ENCODE results near the gene RIPPLY3.

RIPPLY3 gene

GRCh38 chr21:36964827-36965719 is 41.4 kb upstream of the RIPPLY3 start:
- Histone ChIP-seq H3K18ac (ENCODE audit: low read length) (no peak overlapping the region), H4K8ac (ENCODE audit: low read depth, low read length) (no peak overlapping the region), H2BK15ac (replicated peaks; ENCODE audit: low read depth) (no peak overlapping the region), H3K79me1 (ENCODE audit: low read length) (no peaks in the 10 kb centered on the region), H3K4ac (ENCODE audit: low read depth, low read length) (no peak overlapping the region), H3K4me2 (ENCODE audit: low read length) (no peak overlapping the region), H3K36me3 (ENCODE audit: control insufficient read depth, insufficient read depth, low read length) (no peaks in the 10 kb centered on the region), H3K79me2 (ENCODE audit: control insufficient read depth, insufficient read depth, low read length) (no peaks in the 10 kb centered on the region), H4K5ac (ENCODE audit: low read length) (no peak overlapping the region), H3K56ac (ENCODE audit: low read length) (peak overlapping the region; percentile 57), H3K23ac (ENCODE audit: low read length) (no peak overlapping the region), H3K9ac (ENCODE audit: low read length) (peak overlapping the region; percentile 12), H3K27ac (ENCODE audit: low read depth, low read length) (no peak overlapping the region), H2BK120ac (ENCODE audit: low read depth, low read length) (peak overlapping the region; percentile 35), H2BK5ac (ENCODE audit: low read length) (no peak overlapping the region), H3K27me3 (ENCODE audit: insufficient read depth, low read length, poor library complexity) (no peaks in the 10 kb centered on the region), H2AK5ac (ENCODE audit: low read length) (no peak overlapping the region), H3K4me1 (ENCODE audit: control insufficient read depth, low read depth, low read length) (peaks cover 7% of the 10 kb centered on the region), H3K4me3 (ENCODE audit: low read length) (no peak overlapping the region)
- WGBS (ENCODE audit: extremely low coverage, insufficient coverage, low lambda C conversion rate), result no CpG with 5 or more reads among the region's 8 CpGs
- DNase-seq, result peak; percentile 55

DNA sequence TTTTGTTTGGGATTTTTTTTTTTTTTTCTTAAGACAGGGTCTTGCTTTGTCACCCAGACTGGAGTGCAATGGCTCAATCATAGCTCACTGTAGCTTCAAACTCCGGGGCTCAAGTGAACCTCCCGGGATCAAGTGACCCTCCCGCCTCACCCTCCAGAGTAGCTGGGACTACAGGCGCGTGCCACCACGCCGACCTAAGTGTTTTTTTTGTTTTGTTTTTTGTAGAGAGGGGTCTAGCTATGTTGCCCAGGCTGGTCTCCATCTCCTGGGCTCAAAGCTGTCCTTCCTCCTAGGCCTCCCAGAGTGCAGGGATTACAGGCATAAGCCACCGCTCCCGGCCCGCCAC is 40.8 kb upstream of the RIPPLY3 start:
- no peak overlapping the region for H3K4ac ChIP-seq (ENCODE audit: low read depth, low read length)
- H3K56ac ChIP-seq (ENCODE audit: low read length), result peak overlapping the region; percentile 94
- no peak overlapping the region for H2BK5ac ChIP-seq (ENCODE audit: low read length)
- H2BK15ac ChIP-seq (replicated peaks; ENCODE audit: low read depth), result no peak overlapping the region
- H4K5ac ChIP-seq (ENCODE audit: low read length), result no peak overlapping the region
- peak overlapping the region; percentile 66 for H3K9ac ChIP-seq (ENCODE audit: low read length)
- H3K4me3 ChIP-seq (ENCODE audit: low read length), result no peak overlapping the region
- no peak for DNase-seq
- H4K8ac ChIP-seq (ENCODE audit: low read depth, low read length), result no peak overlapping the region
- H3K27me3 ChIP-seq (ENCODE audit: insufficient read depth, low read length, poor library complexity), result no peaks in the 10 kb centered on the region
- H3K79me2 ChIP-seq (ENCODE audit: control insufficient read depth, insufficient read depth, low read length), result no peaks in the 10 kb centered on the region
- no peak overlapping the region for H3K23ac ChIP-seq (ENCODE audit: low read length)
- H3K36me3 ChIP-seq (ENCODE audit: control insufficient read depth, insufficient read depth, low read length), result no peaks in the 10 kb centered on the region
- H3K18ac ChIP-seq (ENCODE audit: low read length), result peak overlapping the region; percentile 45
- no peak overlapping the region for H2BK120ac ChIP-seq (ENCODE audit: low read depth, low read length)
- no peak overlapping the region for H3K27ac ChIP-seq (ENCODE audit: low read depth, low read length)
- peaks cover 7% of the 10 kb centered on the region for H3K4me1 ChIP-seq (ENCODE audit: control insufficient read depth, low read depth, low read length)
- H3K79me1 ChIP-seq (ENCODE audit: low read length), result no peaks in the 10 kb centered on the region
- H2AK5ac ChIP-seq (ENCODE audit: low read length), result no peak overlapping the region
- H3K4me2 ChIP-seq (ENCODE audit: low read length), result peak overlapping the region; percentile 4
- no CpG with 5 or more reads among the region's 10 CpGs for WGBS (ENCODE audit: extremely low coverage, insufficient coverage, low lambda C conversion rate)

DNA sequence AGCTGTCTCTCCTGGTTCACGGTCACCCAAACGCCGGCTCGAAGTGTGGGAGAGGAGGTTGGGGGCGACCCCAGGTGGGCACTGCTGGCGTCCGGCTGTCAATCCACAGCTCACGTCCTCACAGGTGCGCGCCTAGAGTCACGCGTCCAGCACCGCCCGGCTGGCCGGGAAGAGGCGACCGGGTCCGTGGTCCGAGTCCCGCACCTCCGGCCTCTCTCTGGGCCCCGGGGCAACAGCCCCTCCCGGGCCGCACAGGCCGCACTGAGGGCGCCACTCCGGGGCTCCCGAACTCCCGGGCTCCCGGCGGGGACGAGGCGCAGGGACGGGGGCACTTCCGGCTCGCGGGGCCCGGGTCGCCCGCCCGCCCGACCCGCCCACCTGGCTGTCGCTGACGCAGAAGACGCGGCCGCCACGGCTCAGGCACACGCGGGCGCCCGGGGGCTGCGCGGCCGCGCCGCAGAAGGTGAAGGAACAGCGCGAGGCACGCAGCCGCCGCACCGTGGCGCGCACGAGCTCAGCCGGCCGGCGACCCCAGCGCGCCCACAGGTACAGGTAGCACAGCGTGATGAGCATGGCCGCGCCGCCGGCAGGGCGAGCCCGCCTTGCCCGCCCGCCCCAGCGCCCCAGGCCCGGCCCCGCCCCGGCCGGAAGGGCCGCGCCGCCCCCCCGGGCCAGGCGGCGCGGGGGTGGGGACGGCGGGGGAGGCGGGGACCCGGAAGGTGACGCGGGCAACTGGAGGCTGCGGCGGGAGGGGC is 40.3 kb upstream of the RIPPLY3 start, which contains the start of gene HLCS:
Gene HLCS, minus strand, starts transcription at position 604 of the 755 bp plus-strand sequence. Its CDS starts 31 bp downstream, at position 573.
- no peak within 1 kb of the TSS for H3K23ac ChIP-seq (ENCODE audit: low read length)
- peak within 1 kb of the TSS; percentile 57 for H3K4me2 ChIP-seq (ENCODE audit: low read length)
- peak within 1 kb of the TSS; percentile 94 for H3K56ac ChIP-seq (ENCODE audit: low read length)
- peaks cover 7% of the 10 kb centered on the region for H3K4me1 ChIP-seq (ENCODE audit: control insufficient read depth, low read depth, low read length)
- H3K36me3 ChIP-seq (ENCODE audit: control insufficient read depth, insufficient read depth, low read length), result no peaks in the 10 kb centered on the region
- no peak within 1 kb of the TSS for H2AK5ac ChIP-seq (ENCODE audit: low read length)
- peak within 1 kb of the TSS; percentile 93 for H3K27ac ChIP-seq (ENCODE audit: low read depth, low read length)
- no peak within 1 kb of the TSS for H2BK5ac ChIP-seq (ENCODE audit: low read length)
- no peaks in the 10 kb centered on the region for H3K79me1 ChIP-seq (ENCODE audit: low read length)
- H2BK120ac ChIP-seq (ENCODE audit: low read depth, low read length), result peak within 1 kb of the TSS; percentile 65
- H3K79me2 ChIP-seq (ENCODE audit: control insufficient read depth, insufficient read depth, low read length), result no peaks in the 10 kb centered on the region
- H3K4ac ChIP-seq (ENCODE audit: low read depth, low read length), result peak within 1 kb of the TSS; percentile 99
- WGBS (ENCODE audit: extremely low coverage, insufficient coverage, low lambda C conversion rate), result no CpG with 5 or more reads among the region's 101 CpGs
- peak within 1 kb of the TSS; percentile 45 for H3K18ac ChIP-seq (ENCODE audit: low read length)
- H4K8ac ChIP-seq (ENCODE audit: low read depth, low read length), result peak within 1 kb of the TSS; percentile 98
- peak; percentile 83 for DNase-seq
- peak within 1 kb of the TSS; percentile 95 for H4K5ac ChIP-seq (ENCODE audit: low read length)
- peak within 1 kb of the TSS; percentile 76 for H3K9ac ChIP-seq (ENCODE audit: low read length)
- peak within 1 kb of the TSS; percentile 48 for H3K4me3 ChIP-seq (ENCODE audit: low read length)
- H2BK15ac ChIP-seq (replicated peaks; ENCODE audit: low read depth), result no peak within 1 kb of the TSS
- no peaks in the 10 kb centered on the region for H3K27me3 ChIP-seq (ENCODE audit: insufficient read depth, low read length, poor library complexity)

- Histone ChIP-seq H3K56ac (ENCODE audit: low read length) (peak overlapping the region; percentile 84), H3K79me2 (ENCODE audit: control insufficient read depth, insufficient read depth, low read length) (no peaks in the 10 kb centered on the region), H4K5ac (ENCODE audit: low read length) (peak overlapping the region; percentile 95), H3K36me3 (ENCODE audit: control insufficient read depth, insufficient read depth, low read length) (no peaks in the 10 kb centered on the region), H3K79me1 (ENCODE audit: low read length) (no peaks in the 10 kb centered on the region), H3K9ac (ENCODE audit: low read length) (peak overlapping the region; percentile 76), H3K18ac (ENCODE audit: low read length) (peak overlapping the region; percentile 45), H3K4ac (ENCODE audit: low read depth, low read length) (peak overlapping the region; percentile 99), H2BK120ac (ENCODE audit: low read depth, low read length) (peak overlapping the region; percentile 65), H3K4me2 (ENCODE audit: low read length) (peak overlapping the region; percentile 57), H4K8ac (ENCODE audit: low read depth, low read length) (peak overlapping the region; percentile 98), H3K4me1 (ENCODE audit: control insufficient read depth, low read depth, low read length) (peaks cover 7% of the 10 kb centered on the region), H2BK5ac (ENCODE audit: low read length) (no peak overlapping the region), H3K4me3 (ENCODE audit: low read length) (peak overlapping the region; percentile 48), H3K27me3 (ENCODE audit: insufficient read depth, low read length, poor library complexity) (no peaks in the 10 kb centered on the region), H3K27ac (ENCODE audit: low read depth, low read length) (peak overlapping the region; percentile 78), H3K23ac (ENCODE audit: low read length) (no peak overlapping the region), H2AK5ac (ENCODE audit: low read length) (no peak overlapping the region), H2BK15ac (replicated peaks; ENCODE audit: low read depth) (no peak overlapping the region)
- peak; percentile 67 for DNase-seq
- no CpG with 5 or more reads among the region's 34 CpGs for WGBS (ENCODE audit: extremely low coverage, insufficient coverage, low lambda C conversion rate)
Measured at GRCh38 chr21:36966821-36967768, 39.4 kb upstream of the RIPPLY3 start.

- no peak overlapping the region for H3K4me2 ChIP-seq (ENCODE audit: low read length)
- H2BK15ac ChIP-seq (replicated peaks; ENCODE audit: low read depth), result no peak overlapping the region
- H2BK5ac ChIP-seq (ENCODE audit: low read length), result no peak overlapping the region
- no peak overlapping the region for H3K23ac ChIP-seq (ENCODE audit: low read length)
- H3K27ac ChIP-seq (ENCODE audit: low read depth, low read length), result no peak overlapping the region
- no peaks in the 10 kb centered on the region for H3K79me1 ChIP-seq (ENCODE audit: low read length)
- no CpG with 5 or more reads among the region's 4 CpGs for WGBS (ENCODE audit: extremely low coverage, insufficient coverage, low lambda C conversion rate)
- peaks cover 7% of the 10 kb centered on the region for H3K4me1 ChIP-seq (ENCODE audit: control insufficient read depth, low read depth, low read length)
- no peaks in the 10 kb centered on the region for H3K27me3 ChIP-seq (ENCODE audit: insufficient read depth, low read length, poor library complexity)
- no peak overlapping the region for H4K5ac ChIP-seq (ENCODE audit: low read length)
- no peak overlapping the region for H3K56ac ChIP-seq (ENCODE audit: low read length)
- H3K79me2 ChIP-seq (ENCODE audit: control insufficient read depth, insufficient read depth, low read length), result no peaks in the 10 kb centered on the region
- H3K4ac ChIP-seq (ENCODE audit: low read depth, low read length), result no peak overlapping the region
- H3K4me3 ChIP-seq (ENCODE audit: low read length), result no peak overlapping the region
- no peak overlapping the region for H3K9ac ChIP-seq (ENCODE audit: low read length)
- H3K18ac ChIP-seq (ENCODE audit: low read length), result no peak overlapping the region
- no peaks in the 10 kb centered on the region for H3K36me3 ChIP-seq (ENCODE audit: control insufficient read depth, insufficient read depth, low read length)
- DNase-seq, result no peak
- no peak overlapping the region for H4K8ac ChIP-seq (ENCODE audit: low read depth, low read length)
- no peak overlapping the region for H2AK5ac ChIP-seq (ENCODE audit: low read length)
- H2BK120ac ChIP-seq (ENCODE audit: low read depth, low read length), result no peak overlapping the region
Measured at GRCh38 chr21:36968414-36968813, 38.1 kb upstream of the RIPPLY3 start.

Measured in mesendoderm (in vitro differentiated cells).